Uterus (tissue), 4 donors: ENCODE measurements around the gene KLF6. TPM values are rescaled to one million over a fixed set of nuclear protein-coding genes. Genes with fewer than 3 reads are reported as not detected.

Experiments used
- DNase-seq, 2 donors: peaks; one replicate each; pipeline ENCODE4 v3.0.0-alpha.2; 2019 to 2020
- H3K27ac ChIP-seq, 2 donors: fragments of 200-600 bp; sonication (generic); 1 replicate in 1 of 2; 2 replicates in 1 of 2; pipeline ENCODE4 v1.5.1; 2016 to 2018
- H3K27me3 ChIP-seq, 2 donors: fragments of 200-600 bp; sonication (generic); one replicate each; pipeline ENCODE4 v1.5.1; 2018 to 2019; ENCODE audit warnings: control low read depth in 1 of 2
- H3K36me3 ChIP-seq, 2 donors: fragments of 200-600 bp; sonication (generic); one replicate each; pipeline ENCODE4 v1.5.1; 2019; ENCODE audit warnings: control low read depth in 1 of 2
- H3K4me1 ChIP-seq, 2 donors: fragments of 200-600 bp; sonication (generic); one replicate each; pipeline ENCODE4 v1.5.1; 2018 to 2019; ENCODE audit warnings: control low read depth in 1 of 2
- H3K4me3 ChIP-seq, 2 donors: fragments of 200-600 bp; sonication (generic); 1 replicate in 1 of 2; 2 replicates in 1 of 2; pipeline ENCODE4 v1.5.1; 2018 to 2019; ENCODE audit warnings: mild to moderate bottlenecking in 1 of 2
- H3K9me3 ChIP-seq, 2 donors: fragments of 200-600 bp; sonication (generic); one replicate each; pipeline ENCODE4 v1.5.1; 2019; ENCODE audit warnings: control low read depth in 1 of 2
- CTCF ChIP-seq, 4 experiments: fragments of 200-600 bp in 2 of 4; fragments of 450-650 bp in 2 of 4; sonication (generic) in 2 of 4; IDR thresholded peaks; one replicate each; pipeline ENCODE4 v1.5.1; 2016 to 2019; ENCODE audit warnings: antibody characterized with exemption in 4 of 4, mild to moderate bottlenecking in 2 of 4, moderate library complexity in 1 of 4
- POLR2A ChIP-seq, 2 donors: fragments of 450-650 bp; IDR thresholded peaks; one replicate each; pipeline ENCODE4 v1.6.1; 2016; ENCODE audit warnings: antibody characterized with exemption in 2 of 2, mild to moderate bottlenecking in 1 of 2, moderate library complexity in 1 of 2
- intact Hi-C: fragments of 100-400 bp; cut with DNase I; formaldehyde crosslinking; loops from one replicate; pipeline ENCODE4 v1.15.1; 2023; ENCODE audit warnings: low total_unique reads
- total RNA-seq, 4 donors: library from RNA; depleted of rRNA in 3 of 4; stranded (reverse); fragments of >200 nt in 3 of 4; gene quantifications; one replicate each; pipeline versions ENCODE4 v1.1.0 to v1.2.4, GENCODE V29; 2014 to 2023
- donor health status: DM: yes; HTN: yes; CAD: no.

The KLF6 gene
- total RNA-seq, 4 donors from 2014 or later, result 47.9 to 128 (median 87.4) TPM

- TF ChIP-seq CTCF (IDR thresholded peaks at IDR 0.05) (no peak), POLR2A (IDR thresholded peaks at IDR 0.05) (no peak)
- H3K9me3 ChIP-seq, result no peaks in the 10 kb centered on the region
- H3K27me3 ChIP-seq, result no peaks in the 10 kb centered on the region
- H3K27ac ChIP-seq, result no peak overlapping the region
- DNase-seq, result peak in 1 of 2 donors; percentile 13
- intact Hi-C loops, result no loop called here
- H3K36me3 ChIP-seq, result no peaks in the 10 kb centered on the region
- H3K4me3 ChIP-seq, result no peak overlapping the region
- H3K4me1 ChIP-seq, result peaks cover 0 to 5% of the 10 kb centered on the region in 2 donors
Measured at GRCh38 chr10:3770611-3771110, 14.3 kb downstream of the KLF6 start.

- intact Hi-C loops, result no loop called here
- no peak for TF ChIP-seq CTCF (IDR thresholded peaks at IDR 0.05)
- TF ChIP-seq POLR2A (IDR thresholded peaks at IDR 0.05), result no peak
- Histone ChIP-seq H3K36me3 (no peaks in the 10 kb centered on the region), H3K9me3 (no peaks in the 10 kb centered on the region), H3K4me3 (no peak overlapping the region), H3K4me1 (peaks cover 0 to 1% of the 10 kb centered on the region in 2 donors), H3K27me3 (no peaks in the 10 kb centered on the region), H3K27ac (no peak overlapping the region)
- DNase-seq, result peak in 1 of 2 donors; percentile 3
Measured at GRCh38 chr10:3769556-3769955, 15.5 kb downstream of the KLF6 start.

GRCh38 chr10:3766046-3766756, 18.8 kb downstream of the KLF6 start:
- H3K27ac ChIP-seq, result no peak overlapping the region
- no peaks in the 10 kb centered on the region for H3K36me3 ChIP-seq
- H3K4me1 ChIP-seq, result no peaks in the 10 kb centered on the region
- no peaks in the 10 kb centered on the region for H3K27me3 ChIP-seq
- no peak overlapping the region for H3K4me3 ChIP-seq
- no peak for TF ChIP-seq CTCF (IDR thresholded peaks at IDR 0.05)
- no peak for TF ChIP-seq POLR2A (IDR thresholded peaks at IDR 0.05)
- H3K9me3 ChIP-seq, result no peaks in the 10 kb centered on the region
- intact Hi-C loops, result no loop called here
- peak in 1 of 2 donors; percentile 11 for DNase-seq

DNA sequence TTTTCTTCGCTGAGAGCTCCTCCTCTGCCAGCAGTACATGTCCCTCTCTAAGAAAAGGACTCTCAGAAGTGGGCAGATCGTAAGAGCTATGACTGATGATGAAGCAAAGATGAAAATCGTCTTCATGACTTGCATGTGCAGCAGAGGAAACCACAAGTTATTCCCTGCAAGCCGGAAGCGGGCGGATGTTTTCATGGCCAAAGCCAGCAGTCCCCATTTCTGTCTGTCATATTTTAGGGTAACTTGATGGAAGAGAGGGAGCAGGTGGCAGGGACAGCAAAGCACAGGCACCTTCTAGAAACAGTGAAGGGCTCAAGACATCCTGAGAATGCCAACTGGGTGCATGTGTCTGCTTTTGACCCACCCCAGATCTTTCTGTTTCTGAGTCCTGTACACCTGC, 19.9 kb downstream of the KLF6 start:
- Histone ChIP-seq H3K27me3 (no peaks in the 10 kb centered on the region), H3K4me3 (no peak overlapping the region), H3K27ac (no peak overlapping the region), H3K9me3 (no peaks in the 10 kb centered on the region), H3K4me1 (no peaks in the 10 kb centered on the region), H3K36me3 (no peaks in the 10 kb centered on the region)
- DNase-seq, result no peak
- no peak for TF ChIP-seq POLR2A (IDR thresholded peaks at IDR 0.05)
- TF ChIP-seq CTCF (IDR thresholded peaks at IDR 0.05), result no peak
- intact Hi-C loops, result no loop called here

GRCh38 chr10:3764626-3765112, 20.3 kb downstream of the KLF6 start:
- no peak overlapping the region for H3K27ac ChIP-seq
- TF ChIP-seq POLR2A (IDR thresholded peaks at IDR 0.05), result no peak
- no peak for TF ChIP-seq CTCF (IDR thresholded peaks at IDR 0.05)
- intact Hi-C loops, result no loop called here
- H3K27me3 ChIP-seq, result no peaks in the 10 kb centered on the region
- H3K4me3 ChIP-seq, result no peak overlapping the region
- no peaks in the 10 kb centered on the region for H3K9me3 ChIP-seq
- DNase-seq, result no peak
- no peaks in the 10 kb centered on the region for H3K36me3 ChIP-seq
- no peaks in the 10 kb centered on the region for H3K4me1 ChIP-seq
